Breast epithelium (tissue), 4 donors: Measurements from ENCODE around the gene PIH1D1. TPM values are rescaled to one million over a fixed set of nuclear protein-coding genes. Genes with fewer than 3 reads are reported as not detected.

Experiments
- DNase-seq, 2 donors: peaks; one replicate each; pipeline ENCODE4 v3.0.0-alpha.2; 2019; ENCODE audit warnings: low spot score in 2 of 2
- H3K27ac ChIP-seq, 2 donors: fragments of 200-600 bp; sonication (generic) in 1 of 2; one replicate each; pipeline ENCODE4 v1.5.1; 2016 to 2019; ENCODE audit warnings: mild to moderate bottlenecking in 1 of 2
- H3K27me3 ChIP-seq, 2 donors: fragments of 200-600 bp; sonication (generic) in 1 of 2; one replicate each; pipeline versions ENCODE4 v1.5.1 to v1.6.0; 2017 to 2019; ENCODE audit warnings: control low read depth in 1 of 2, mild to moderate bottlenecking in 1 of 2
- H3K36me3 ChIP-seq: fragments of 200-600 bp; one replicate; pipeline ENCODE4 v1.5.1; 2019
- H3K4me1 ChIP-seq, 2 donors: fragments of 200-600 bp; sonication (generic); one replicate each; pipeline ENCODE4 v1.5.1; 2016 to 2019; ENCODE audit warnings: control low read depth in 1 of 2
- H3K4me3 ChIP-seq, 3 donors: fragments of 200-600 bp; sonication (generic); 1 replicate in 2 of 3; 2 replicates in 1 of 3; pipeline ENCODE4 v1.5.1; 2016 to 2019; ENCODE audit warnings: mild to moderate bottlenecking in 3 of 3, moderate library complexity in 2 of 3
- H3K9me3 ChIP-seq, 2 donors: fragments of 200-600 bp; sonication (generic) in 1 of 2; one replicate each; pipeline ENCODE4 v1.5.1; 2016 to 2019; ENCODE audit warnings: control low read depth in 1 of 2
- CTCF ChIP-seq, 3 donors: fragments of 450-650 bp; IDR thresholded peaks; one replicate each; pipeline ENCODE4 v1.5.1; 2016 to 2017; ENCODE audit warnings: antibody characterized with exemption in 3 of 3, mild to moderate bottlenecking in 3 of 3, moderate library complexity in 3 of 3
- POLR2A ChIP-seq: fragments of 450-650 bp; IDR thresholded peaks from one replicate; pipeline ENCODE4 v1.6.1; 2016; ENCODE audit warnings: antibody characterized with exemption, mild to moderate bottlenecking, moderate library complexity
- POLR2AphosphoS5 ChIP-seq, 3 donors: sonication (generic); formaldehyde crosslinking; IDR thresholded peaks; one replicate each; pipeline ENCODE4 v1.6.1; 2017; ENCODE audit warnings: antibody characterized with exemption in 3 of 3
- intact Hi-C: fragments of 100-400 bp; cut with DNase I; formaldehyde crosslinking; loops from one replicate; pipeline ENCODE4 v1.15.1; 2023; ENCODE audit warnings: low total_unique reads
- total RNA-seq, 3 donors: library from RNA; depleted of rRNA; stranded (reverse); fragments of >200 nt; gene quantifications; one replicate each; pipeline ENCODE4 v1.1.0, GENCODE V29; 2016

Gene PIH1D1
- total RNA-seq, 3 donors from 2014 or later = 94.4 to 121 (median 106) TPM

GRCh38 chr19:49490287-49491029, 38.8 kb upstream of the PIH1D1 start:
- Histone ChIP-seq H3K4me3 (peak overlapping the region in 2 of 3 donors; percentile 79 to 99), H3K27ac (peak overlapping the region; percentile 90 to 94), H3K36me3 (peaks cover 14% of the 10 kb centered on the region), H3K9me3 (no peaks in the 10 kb centered on the region), H3K27me3 (no peaks in the 10 kb centered on the region), H3K4me1 (peaks cover 0 to 12% of the 10 kb centered on the region in 2 donors)
- DNase-seq = no peak
- intact Hi-C loops = loop anchor here (1.0 to 10.0 kb wide), 2 partner anchors 20 to 174 kb away; partner anchors contain the start of genes BCL2L12 and IRF3
- TF ChIP-seq POLR2AphosphoS5 (IDR thresholded peaks at IDR 0.05) (no peak), POLR2A (no peak), CTCF (IDR thresholded peaks at IDR 0.05) (no peak)

GRCh38 chr19:49489601-49490167, 38.1 kb upstream of the PIH1D1 start:
- intact Hi-C loops = loop anchor here (10.0 kb wide), 1 partner anchor 175 kb away; the partner anchor contains the start of genes BCL2L12 and IRF3
- peaks cover 14% of the 10 kb centered on the region for H3K36me3 ChIP-seq
- H3K4me1 ChIP-seq = peaks cover 0 to 12% of the 10 kb centered on the region in 2 donors
- DNase-seq = no peak
- TF ChIP-seq POLR2A (no peak), POLR2AphosphoS5 (IDR thresholded peaks at IDR 0.05) (peak in 1 of 3 donors; percentile 8), CTCF (IDR thresholded peaks at IDR 0.05) (peak in 1 of 3 donors; percentile 17)
- peak overlapping the region; percentile 79 to 99 (median 96) for H3K4me3 ChIP-seq
- no peaks in the 10 kb centered on the region for H3K27me3 ChIP-seq
- peak overlapping the region; percentile 90 to 94 for H3K27ac ChIP-seq
- H3K9me3 ChIP-seq = no peaks in the 10 kb centered on the region

- intact Hi-C loops = no loop called here
- peak overlapping the region; percentile 90 to 94 for H3K27ac ChIP-seq
- peak overlapping the region; percentile 79 to 99 (median 96) for H3K4me3 ChIP-seq
- no peak for DNase-seq
- H3K9me3 ChIP-seq = no peaks in the 10 kb centered on the region
- H3K27me3 ChIP-seq = no peaks in the 10 kb centered on the region
- peaks cover 14% of the 10 kb centered on the region for H3K36me3 ChIP-seq
- TF ChIP-seq POLR2A (no peak), POLR2AphosphoS5 (IDR thresholded peaks at IDR 0.05) (no peak), CTCF (IDR thresholded peaks at IDR 0.05) (no peak)
- H3K4me1 ChIP-seq = peaks cover 0 to 12% of the 10 kb centered on the region in 2 donors
Measured at GRCh38 chr19:49488863-49489537, 37.4 kb upstream of the PIH1D1 start.

GRCh38 chr19:49488046-49488862, 36.6 kb upstream of the PIH1D1 start:
- Histone ChIP-seq H3K27ac (peak overlapping the region; percentile 90 to 94), H3K4me1 (peaks cover 0 to 12% of the 10 kb centered on the region in 2 donors), H3K9me3 (no peaks in the 10 kb centered on the region), H3K36me3 (peaks cover 14% of the 10 kb centered on the region), H3K27me3 (no peaks in the 10 kb centered on the region), H3K4me3 (peak overlapping the region; percentile 79 to 99 (median 96))
- TF ChIP-seq POLR2A (no peak), CTCF (IDR thresholded peaks at IDR 0.05) (no peak), POLR2AphosphoS5 (IDR thresholded peaks at IDR 0.05) (no peak)
- no peak for DNase-seq
- intact Hi-C loops = no loop called here
